Muscle of back (tissue), 13 donors: ENCODE measurements around the gene GYG2. TPM values are rescaled to one million over a fixed set of nuclear protein-coding genes. Genes with fewer than 3 reads are reported as not detected.
A peak's percentile ranks its signal among the peaks of the same experiment; 100 is the strongest.
"Not testable (repeated sequence)": the region's sequence is repeated elsewhere in the genome, so short reads cannot be mapped to it uniquely, and the experiment has no call there.

ENCODE experiments used
- DNase-seq, 3 donors: peaks; one replicate each; pipeline versions ENCODE4 v3.0.0 to v3.0.0-alpha.2; 2013
- long read RNA-seq, 9 donors: transcript quantifications; one replicate each; lab custom pipeline, GENCODE V29; 2026
- polyA plus RNA-seq, 10 donors: library from polyadenylated mRNA; unstranded; fragments of 120-200 nt; gene quantifications; one replicate each; pipeline ENCODE4 v1.2.1, GENCODE V29; 2013; ENCODE audit not compliant: insufficient read length in 10 of 10

Gene GYG2
- 1 to 10 TPM; 2.3 to 5.7 (median 3.6) TPM for polyA plus RNA-seq
- long read RNA-seq, donor 1, result 0 reads
- long read RNA-seq, donor 2, result 0 reads
- long read RNA-seq, donor 3, result 0 reads
- long read RNA-seq, donor 4, partial matches to known transcripts, result 0 of 1 reads
- long read RNA-seq, donor 4, other reads (novel, unspliced or antisense), result 0 of 1 reads
- long read RNA-seq, donor 5, result 0 reads
- long read RNA-seq, donor 6, result 0 reads
- long read RNA-seq, donor 7, result 0 reads
- long read RNA-seq, donor 8, result 0 reads
- long read RNA-seq, donor 9, result 0 reads

- DNase-seq, result peak in 2 of 3 donors; percentile 37 to 56
Observed at GRCh38 chrX:2828344-2828958, at the start of gene GYG2. Gene GYG2, plus strand, starts transcription at chrX:2828930. Its CDS starts 1,259 bp downstream, at chrX:2830189.

GRCh38 chrX:2780472-2781225 lies 48.1 kb upstream of the GYG2 start:
- not testable (repeated sequence) for DNase-seq

GRCh38 chrX:2781226-2781571 lies 47.5 kb upstream of the GYG2 start:
- DNase-seq, result no peak

- no peak for DNase-seq
Observed at GRCh38 chrX:2781698-2782097, 47.0 kb upstream of the GYG2 start.

- no peak for DNase-seq
Observed at GRCh38 chrX:2782171-2782570, 46.6 kb upstream of the GYG2 start.

GRCh38 chrX:2782778-2783177 lies 46.0 kb upstream of the GYG2 start:
- DNase-seq, result no peak

GRCh38 chrX:2784026-2784425 lies 44.7 kb upstream of the GYG2 start:
- no peak for DNase-seq

GRCh38 chrX:2785538-2785937 lies 43.2 kb upstream of the GYG2 start:
- DNase-seq, result no peak

GRCh38 chrX:2788980-2789379 lies 39.8 kb upstream of the GYG2 start:
- DNase-seq, result no peak

GRCh38 chrX:2789569-2789968 lies 39.2 kb upstream of the GYG2 start:
- no peak for DNase-seq

GRCh38 chrX:2793752-2794151 lies 35.0 kb upstream of the GYG2 start:
- no peak for DNase-seq

- no peak for DNase-seq
Observed at GRCh38 chrX:2794336-2794735, 34.4 kb upstream of the GYG2 start.

GRCh38 chrX:2796808-2797207 lies 31.9 kb upstream of the GYG2 start:
- DNase-seq, result not testable (repeated sequence)

GRCh38 chrX:2799369-2799768 lies 29.4 kb upstream of the GYG2 start:
- DNase-seq, result no peak

GRCh38 chrX:2799980-2800379 lies 28.8 kb upstream of the GYG2 start:
- DNase-seq, result not testable (repeated sequence)

GRCh38 chrX:2801223-2801622 lies 27.5 kb upstream of the GYG2 start:
- DNase-seq, result no peak

GRCh38 chrX:2802376-2803090 lies 26.2 kb upstream of the GYG2 start:
- DNase-seq, result not testable (repeated sequence)

GRCh38 chrX:2803486-2803885 lies 25.2 kb upstream of the GYG2 start:
- DNase-seq, result not testable (repeated sequence)

GRCh38 chrX:2804106-2804843 lies 24.5 kb upstream of the GYG2 start:
- DNase-seq, result not testable (repeated sequence)

- peak; percentile 38 to 46 (median 41) for DNase-seq
Observed at GRCh38 chrX:2804858-2805257, 23.9 kb upstream of the GYG2 start.

GRCh38 chrX:2811271-2811670 lies 17.5 kb upstream of the GYG2 start:
- DNase-seq, result no peak
